MV-4-11 (cell line): ENCODE measurements around the gene GPC1.

Source experiments
- DNase-seq: peaks from one replicate; lab custom pipeline; 2025; lab: John Stamatoyannopoulos, UW

GPC1 gene

DNA sequence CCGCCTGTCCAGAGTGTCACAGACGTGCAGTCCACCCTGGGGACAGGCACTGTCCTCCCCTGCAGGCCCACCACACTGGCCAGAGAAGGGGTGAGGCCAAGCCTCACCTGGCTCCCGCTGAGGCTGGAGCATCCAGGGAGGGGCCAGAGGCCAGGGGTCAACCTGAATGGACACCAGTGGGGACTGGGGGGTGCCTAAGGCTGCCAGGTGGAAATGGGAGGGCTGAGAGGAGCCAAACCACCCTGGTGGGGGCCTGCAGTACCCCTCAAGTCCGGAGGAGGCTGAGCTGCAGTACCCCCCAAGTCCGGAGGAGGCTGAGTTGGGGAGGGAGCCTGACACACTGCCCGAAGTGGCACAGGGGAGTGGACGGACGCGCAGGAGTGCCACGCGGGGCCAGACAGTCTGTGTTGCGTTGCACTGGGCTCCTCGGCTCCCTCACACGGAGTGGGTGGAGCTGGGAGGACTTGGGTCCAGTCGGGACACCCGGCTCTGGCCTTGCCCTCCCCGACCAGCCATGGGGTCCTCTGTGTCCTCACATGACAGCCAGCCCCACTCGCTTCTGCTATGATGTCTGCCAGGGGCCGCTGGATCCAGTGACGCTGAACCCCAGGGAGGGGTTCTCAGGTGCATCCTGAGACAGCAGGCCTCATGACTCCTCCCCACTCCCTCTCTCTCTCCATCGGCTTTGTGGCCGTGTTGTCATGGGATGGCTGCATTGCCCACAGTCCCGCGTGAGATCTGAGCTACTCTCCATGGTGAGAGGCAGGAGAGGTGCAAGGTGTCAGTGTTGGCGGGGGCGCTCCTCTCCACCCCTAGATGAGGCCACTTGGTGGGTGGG, 22.3 kb upstream of the GPC1 start:
- DNase-seq, result no peak

DNA sequence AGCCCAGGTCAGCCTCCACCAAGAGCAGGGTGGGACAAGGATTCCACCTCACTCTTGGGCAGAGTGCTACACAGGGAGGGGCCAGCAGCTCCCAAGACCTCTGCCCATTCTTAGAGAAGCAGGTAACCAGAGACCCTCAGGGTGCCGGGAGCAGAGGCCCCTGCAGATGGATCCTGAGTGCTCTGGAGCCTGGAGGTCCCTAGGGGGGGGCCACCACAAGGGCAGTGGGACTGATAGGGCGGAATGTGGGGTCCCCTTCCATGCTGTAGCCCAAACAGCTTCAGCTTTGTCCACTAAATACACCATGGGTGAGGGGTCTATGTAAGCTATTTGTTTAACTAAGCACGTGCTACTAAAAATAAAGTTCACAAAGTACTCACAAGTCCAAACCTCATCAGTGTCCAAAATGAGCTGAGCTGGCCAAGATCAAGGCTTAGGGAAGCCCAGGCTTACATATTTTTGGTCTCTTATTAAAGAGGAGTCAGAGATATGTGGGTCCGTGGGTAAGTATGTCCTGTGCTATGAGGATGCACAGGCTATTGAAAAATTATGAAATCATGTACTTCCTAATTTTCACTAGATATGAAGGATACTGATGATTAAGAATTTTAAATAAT, 21.5 kb upstream of the GPC1 start:
- no peak for DNase-seq

DNA sequence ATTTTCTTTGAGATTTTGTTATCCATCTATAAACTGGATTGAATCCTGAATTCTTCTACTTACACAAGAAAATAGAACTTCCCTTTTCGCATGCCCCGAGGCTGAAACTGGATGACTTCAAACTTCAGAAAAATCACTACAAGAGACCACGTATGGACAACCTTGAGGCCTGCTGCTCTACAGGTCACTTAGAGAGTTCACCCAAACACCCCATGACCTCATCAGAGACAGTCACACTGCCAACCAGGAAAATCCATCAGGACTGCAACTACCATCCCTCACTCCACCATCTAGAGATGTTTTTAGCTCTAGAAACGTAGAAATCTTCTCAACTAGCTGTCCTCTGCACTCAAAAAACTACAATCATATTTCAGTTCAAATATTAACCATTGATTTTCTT, 18.6 kb upstream of the GPC1 start:
- no peak for DNase-seq

DNA sequence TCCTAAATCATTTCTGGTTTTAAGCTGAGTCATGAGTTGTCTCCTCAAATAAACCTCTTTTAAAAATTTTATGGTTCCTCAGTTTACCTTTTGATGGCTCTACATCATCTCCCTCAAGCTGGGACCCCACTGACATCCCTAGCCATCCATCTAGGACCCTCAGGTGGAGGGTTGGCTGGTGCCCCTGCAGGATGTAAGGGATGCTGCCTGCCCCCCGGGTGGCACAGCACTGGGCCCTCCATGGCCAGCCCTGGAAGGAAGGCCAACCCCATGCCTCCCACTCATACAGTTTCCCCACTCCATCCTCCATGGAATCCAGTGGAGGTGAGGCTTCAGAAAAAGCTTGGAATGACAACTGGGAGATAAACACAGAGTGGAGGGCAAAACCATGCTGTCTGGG, 17.2 kb upstream of the GPC1 start:
- no peak for DNase-seq

DNA sequence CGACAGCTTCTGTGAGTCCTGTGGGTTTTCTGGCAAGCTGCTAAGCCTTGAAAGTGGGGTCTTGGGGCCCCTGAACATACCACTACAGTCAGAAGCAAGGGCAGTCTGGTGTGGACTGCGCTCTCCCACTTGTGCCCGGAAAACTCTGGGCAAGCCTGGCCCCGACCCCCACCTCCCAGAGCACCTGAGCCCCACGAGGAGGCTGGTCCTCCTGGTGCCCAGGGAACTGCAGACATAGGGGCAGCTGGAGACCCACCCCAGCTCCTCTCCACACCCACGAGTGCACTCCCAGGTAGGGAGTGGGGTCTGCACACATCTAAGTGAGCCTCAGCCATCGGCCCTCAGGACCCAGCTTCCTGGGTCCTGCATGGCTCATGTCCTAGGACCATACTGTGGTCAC, 16.2 kb upstream of the GPC1 start:
- DNase-seq, result no peak

DNA sequence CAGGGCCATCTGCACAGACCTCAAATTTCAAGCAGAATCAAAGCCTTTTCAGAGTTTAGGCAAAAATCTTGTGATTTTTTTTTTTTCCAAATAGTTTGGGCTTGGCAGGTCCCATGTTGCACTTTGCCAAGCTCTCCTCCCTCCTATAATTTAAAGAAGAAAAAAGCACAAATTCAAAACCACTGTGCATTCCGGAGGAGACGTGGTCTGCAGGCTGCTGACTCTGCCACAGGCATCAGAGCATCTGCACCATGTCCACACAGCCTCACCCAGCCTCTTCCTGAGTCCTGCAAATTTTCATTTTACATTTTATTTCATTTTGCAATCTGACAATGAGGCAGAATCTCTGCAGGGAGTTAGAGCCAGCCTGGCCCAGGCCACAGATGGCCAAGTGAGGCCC, 15.7 kb upstream of the GPC1 start:
- no peak for DNase-seq

DNA sequence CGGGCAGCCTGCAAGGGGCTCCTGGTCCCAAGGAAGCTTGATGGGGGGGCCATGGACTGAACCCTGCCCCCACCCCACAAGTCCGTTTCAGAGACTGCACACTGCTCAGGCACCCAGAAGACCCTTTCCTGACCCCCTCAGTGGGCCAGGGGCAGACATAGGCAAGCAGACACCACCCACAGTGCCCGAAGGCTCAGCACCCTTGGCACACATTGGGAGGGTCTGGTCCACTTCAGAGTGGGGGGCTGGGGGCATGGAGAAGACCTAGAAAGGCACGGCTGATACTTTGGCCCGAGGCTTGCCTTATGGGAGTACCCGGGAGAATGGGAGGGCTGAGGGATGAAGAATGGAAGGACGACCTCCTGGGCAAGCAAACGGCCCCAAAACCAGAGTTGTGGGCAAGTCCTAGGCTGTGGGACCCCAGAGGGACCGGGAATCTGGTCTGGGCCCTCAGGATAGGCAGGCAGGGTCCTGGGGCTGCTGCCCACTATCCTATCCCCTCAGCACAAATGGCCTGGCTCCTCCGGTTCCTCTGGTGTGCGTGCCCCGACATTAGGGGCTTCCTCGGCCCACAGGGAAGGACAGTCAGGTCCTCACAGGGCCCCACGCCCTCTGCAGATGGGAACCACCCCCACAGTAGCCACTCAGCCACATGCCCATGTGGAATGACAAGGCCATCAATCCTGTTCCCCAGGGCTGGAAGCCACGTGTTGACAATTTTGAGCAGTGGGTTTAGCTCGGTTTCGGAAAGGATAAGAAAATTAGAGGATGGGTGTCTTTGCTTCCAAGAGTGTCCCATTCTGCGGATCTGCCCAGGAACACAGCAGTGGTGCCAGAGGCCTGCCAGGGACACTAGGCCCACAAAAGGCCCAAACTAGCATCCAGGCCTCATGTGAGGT, 15.0 kb upstream of the GPC1 start:
- no peak for DNase-seq

DNA sequence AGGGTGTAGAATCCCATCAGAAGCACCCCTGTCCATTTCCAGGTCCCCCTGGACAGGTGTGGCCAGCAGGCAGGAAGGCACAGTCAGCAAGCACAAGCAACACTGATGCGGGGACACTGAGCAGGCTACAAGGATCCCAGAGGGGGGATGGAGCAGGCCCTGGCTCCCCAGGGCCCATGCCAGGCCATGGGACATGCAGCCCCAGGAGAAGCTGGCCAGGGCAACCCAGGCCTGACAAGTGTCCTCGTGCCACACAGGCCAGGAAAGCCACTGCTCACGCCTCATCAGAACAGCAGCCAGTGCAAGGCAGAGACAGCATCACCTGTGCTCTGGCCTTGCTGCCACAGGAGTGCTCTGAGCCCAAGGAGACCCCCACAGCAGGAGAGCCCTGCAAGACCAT, 14.1 kb upstream of the GPC1 start:
- no peak for DNase-seq

DNA sequence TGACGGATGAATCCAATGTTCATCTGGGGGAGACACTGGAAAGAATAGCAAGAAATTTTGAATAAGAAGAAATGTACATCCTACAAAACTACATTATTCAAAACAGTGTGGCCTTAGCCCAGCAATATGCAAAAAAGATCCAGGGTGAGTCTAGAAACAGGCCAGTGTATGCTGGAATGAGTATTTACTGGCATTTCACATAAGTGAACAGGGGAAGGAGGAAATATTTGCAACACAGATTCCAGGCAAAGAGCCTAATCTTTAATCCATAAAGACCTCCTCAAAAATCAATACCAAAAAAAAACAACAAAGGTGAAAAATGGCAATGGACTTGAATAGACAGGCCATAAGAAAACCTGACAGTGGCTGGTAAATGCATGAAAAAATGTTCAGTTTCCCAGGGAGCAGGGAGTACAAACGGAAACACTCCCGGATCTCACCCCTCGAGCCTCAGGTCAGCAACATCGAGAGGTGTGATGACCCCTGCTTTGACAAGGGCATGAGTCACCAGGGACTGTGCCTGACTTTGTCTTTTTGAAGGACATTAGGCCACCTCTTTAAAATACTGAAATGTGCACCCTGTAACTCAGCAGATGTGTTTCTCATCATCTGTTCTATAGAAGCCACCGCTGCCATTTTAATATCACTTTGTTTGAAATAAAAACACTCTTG, 12.7 kb upstream of the GPC1 start:
- no peak for DNase-seq

DNA sequence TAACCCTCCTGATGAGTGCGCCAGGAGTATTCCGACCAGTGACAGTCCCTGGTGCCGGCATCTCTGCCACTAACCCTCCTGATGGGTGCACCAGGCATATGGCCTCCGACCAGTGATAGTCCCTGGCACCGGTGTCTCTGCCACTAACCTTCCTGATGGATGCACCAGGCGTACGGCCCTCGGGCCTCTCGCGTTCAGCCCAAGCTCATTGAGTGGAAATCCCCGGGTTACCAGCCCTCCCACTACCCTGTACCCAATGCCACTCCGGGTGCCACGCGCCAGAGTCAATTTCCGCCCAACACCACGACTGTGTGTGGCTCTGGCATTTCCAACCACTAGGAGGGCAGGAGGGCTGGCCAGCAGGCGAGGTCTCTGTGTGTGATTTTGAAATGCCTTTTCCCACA, 11.7 kb upstream of the GPC1 start:
- DNase-seq, result no peak

DNA sequence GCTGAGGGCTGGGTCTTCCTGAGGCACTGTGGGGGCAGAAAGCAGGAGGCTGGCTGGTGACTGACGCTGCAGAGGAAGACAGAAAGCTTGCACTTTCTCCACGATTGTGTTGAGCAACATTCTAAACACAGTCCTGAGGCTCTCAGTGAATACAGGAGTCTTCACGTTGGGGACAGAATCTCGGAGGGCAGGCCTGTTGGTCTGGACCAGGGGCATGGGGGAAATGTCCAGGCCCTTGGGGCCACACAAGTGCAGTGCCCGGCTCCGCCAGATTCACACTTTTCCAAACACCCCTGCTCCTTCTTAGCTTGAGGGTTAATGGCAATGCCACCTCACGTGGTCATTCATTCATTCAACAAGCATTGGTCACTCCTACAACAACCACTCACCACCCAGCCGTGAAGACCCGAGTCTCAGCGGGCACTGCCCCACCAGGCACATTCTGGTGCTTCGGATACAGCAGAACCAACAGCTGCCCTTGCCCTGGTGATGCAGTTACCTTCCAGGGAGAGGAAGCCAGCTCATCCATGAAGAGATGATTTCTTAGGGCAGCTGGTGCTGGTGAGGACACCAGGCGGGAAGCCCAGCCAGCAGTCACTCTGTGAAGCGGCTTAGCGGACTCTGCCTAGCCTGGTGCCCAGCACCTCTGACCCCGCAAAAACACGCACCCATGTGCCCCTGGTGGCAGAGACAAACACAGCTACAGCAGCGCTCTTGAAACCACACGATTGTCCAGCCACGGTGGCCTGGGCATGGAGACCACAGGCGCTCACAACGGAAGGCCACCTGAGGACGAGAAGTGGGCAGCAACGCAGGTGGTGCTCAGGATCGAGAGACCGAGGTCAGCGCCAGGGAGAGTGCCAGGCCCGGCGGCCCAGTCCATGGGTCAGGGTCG, 10.9 kb upstream of the GPC1 start:
- DNase-seq, result no peak

DNA sequence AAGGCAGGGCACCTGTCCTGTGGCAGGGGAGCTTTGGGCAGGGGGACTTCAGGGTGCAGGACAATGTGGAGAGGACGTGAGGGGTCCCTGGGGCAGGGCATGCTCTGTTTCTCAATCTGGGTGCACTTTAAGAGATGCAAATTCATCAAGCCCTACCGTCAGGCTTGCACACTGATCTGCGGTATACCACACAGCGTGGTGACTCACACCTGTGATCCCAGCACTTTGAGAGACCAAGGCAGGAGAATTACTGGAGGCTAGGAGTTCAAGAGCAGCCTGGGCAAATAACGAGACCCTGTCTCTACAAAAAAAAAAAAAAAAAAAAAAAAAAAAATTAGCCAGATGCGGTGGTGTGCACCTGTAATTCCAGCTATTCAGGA, 10.2 kb upstream of the GPC1 start:
- DNase-seq, result no peak

DNA sequence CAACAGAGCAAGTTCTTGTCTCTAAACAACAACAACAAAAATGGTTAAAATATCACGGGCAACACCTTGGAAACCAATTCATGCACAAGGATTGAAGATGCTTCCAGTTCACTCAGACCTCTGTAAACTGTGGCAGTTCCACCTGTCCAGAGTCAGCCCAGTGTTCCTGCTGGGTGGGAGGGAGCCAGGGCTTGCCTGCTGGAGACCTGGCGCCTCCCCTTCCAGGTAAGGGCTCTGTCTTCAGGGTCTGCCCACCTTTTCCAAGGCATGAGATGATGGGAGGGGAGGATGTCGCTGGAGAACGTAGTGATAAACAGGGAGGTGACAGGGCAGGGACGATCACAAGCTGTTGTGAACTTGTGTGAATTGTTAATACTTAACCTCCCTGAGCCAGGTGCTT, 9.8 kb upstream of the GPC1 start:
- no peak for DNase-seq

DNA sequence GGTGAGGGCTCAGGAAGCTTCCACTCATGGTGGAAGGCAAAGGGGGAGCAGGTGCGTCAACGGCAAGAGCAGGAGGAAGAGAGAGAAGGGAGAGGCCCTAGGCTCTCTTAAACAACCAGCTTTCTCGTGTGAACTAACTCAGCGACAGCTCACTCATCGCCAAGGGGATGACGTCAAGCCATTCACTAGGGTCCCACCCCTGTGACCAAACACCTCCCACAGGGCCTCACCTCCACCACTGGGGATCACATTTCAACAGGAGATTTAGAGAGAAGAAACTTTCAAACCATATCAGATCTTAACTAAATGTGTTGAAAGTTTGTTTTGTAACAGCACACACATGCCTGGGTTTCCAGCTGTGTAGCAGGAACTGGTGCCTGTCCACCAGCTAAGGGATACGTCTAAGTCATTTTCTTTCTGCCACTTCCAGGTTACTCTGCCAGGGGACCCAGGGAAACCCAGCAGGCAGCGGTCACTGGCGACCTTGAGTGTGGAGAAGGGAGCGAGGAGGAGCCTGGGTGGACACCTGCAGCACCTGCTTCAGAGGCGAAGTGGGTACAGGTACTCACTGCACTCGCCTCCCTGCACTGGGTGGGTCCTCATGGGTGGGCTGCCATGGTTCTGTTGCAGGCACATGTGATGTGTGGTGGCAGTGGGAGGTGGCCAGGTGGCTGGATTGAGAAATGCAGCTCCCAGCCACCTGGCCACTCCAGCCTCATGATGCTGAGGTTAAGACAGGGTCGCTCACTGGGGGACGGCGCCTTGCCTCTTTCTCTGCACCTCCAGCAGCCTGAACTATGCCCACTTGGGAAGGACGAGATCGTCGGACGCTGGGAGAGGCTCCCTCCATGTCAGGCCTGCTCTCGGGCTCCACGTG, 8.4 kb upstream of the GPC1 start:
- no peak for DNase-seq

DNA sequence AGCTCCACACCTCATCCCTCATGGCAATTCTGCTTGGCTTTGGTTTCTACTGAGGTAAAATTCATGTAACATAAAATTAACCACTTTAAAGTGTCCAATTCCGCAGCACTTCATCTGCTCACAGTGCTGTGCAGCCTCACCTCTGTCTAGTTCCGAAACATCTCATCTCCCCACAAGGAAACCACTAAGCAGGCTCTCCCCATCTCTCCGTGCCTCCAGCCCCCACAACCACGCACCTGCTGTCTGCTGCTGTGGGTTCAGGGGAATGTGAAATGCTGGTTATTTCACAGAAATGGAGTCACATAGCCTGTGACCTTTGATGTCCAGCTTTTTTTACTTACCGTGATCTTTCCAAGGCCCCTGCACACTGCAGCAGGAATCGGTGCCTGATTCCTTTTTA, 7.7 kb upstream of the GPC1 start:
- DNase-seq, result no peak

DNA sequence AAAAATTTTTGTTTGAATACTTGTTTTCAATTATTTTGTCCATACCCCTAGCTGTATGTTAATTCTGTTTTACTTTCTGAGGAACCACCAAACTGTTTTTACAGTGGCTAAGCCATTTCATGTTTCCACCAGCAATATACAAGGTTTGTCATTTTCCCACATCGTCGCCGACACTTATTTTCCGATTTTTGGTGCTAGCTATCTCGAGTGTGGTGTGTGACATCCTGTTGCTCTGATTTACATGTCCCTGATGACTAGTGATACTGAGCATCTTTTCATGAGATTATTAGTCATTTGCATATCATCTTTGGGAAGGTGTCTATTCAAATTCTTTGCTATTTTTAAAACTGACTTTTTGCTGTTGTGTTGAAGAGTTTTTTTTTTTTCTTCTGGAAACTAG, 7.2 kb upstream of the GPC1 start:
- no peak for DNase-seq

DNA sequence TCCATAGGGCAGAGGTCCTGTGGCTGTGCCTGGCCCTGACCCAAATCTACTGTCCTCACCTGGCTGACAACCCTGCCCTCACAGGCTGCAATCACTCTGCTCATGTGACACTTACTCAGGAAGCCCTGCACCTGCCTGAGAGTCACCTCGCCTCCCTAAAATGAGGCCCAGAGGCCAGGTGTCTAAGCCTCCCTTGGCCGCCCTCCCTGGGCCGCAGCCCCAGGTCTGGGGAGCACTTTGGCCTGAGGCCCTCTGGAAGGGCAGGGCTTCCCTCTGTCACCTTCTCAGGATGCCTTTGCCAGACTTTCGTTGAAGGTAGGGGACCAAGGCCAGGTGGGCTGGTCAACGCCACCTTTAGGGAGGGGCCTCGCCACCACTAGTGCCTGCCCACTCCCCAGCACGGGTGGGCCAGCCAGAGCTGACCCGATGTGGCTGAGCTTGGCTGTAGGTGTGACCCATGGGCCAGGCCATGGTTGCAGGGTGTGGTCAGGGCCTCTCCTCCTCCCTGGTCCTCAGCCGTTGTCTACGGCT, 6.1 kb upstream of the GPC1 start:
- DNase-seq, result no peak

DNA sequence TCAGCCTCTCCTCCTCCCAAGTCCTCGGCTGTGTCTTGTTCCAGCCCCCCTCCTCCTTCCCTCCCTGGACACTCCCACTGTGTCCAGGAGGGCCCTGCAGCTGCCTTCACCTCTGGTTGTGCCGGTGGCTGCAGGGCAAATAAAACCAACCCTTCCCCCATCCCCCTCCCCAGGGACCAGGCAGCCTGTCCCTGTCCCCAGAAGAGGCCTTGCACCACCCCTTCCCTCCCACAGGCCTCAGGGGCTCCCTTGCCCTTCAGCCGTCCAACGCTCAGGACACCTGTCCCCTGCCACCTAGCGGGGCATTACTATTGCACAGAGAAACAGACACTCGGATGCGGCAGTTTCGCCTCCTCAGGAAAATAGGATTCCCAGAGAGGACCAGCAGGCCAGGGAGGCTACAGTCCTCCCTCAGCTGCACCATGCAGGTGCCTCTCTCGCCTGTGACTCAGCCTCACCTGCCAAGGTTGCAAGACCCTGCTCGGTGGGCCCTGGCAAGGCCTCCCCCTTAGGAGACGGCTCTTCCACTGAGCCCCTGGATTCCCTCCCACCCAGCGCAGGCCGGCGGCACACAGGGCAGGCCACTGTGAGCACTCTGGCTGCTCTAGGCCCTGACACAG, 5.5 kb upstream of the GPC1 start:
- DNase-seq, result no peak

DNA sequence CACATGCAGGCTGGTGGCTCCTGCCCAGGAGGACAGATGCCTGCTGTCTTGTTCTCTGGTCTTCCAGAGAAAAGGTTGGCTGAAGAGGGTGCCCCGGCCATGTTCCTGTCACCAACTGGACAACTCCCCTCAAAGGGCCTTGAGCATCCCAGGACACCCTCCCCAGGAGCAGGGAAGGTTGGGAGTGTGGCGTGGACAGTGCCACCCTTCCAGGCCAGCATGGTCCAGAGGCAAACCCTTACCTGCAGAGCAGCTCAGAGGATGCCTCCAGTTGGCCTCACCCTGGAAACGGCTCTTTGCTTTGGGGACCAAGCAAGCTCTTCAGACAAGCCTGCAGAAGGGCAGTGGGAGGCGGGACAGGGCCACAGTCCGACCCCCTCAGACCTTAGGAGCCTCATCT, 4.9 kb upstream of the GPC1 start:
- DNase-seq, result no peak

DNA sequence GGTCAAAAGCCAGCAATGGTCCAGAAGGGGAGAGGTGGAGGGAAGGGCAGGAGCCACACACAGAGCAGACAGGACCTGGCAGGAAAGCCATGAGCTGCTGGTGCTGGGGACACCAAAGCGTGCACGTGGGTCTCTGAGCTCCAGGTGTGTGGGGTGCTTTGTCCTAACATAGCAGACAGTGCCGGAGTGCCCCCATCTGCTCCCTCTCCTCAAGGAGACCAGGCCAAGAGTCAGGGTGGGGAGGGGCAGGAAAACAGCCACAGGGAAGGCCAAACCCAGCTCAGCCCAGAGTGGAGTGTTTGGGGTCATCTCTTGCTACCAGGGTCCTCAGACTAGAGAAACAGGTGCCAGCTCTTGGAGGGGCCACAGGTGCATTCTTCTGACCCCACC, 4.2 kb upstream of the GPC1 start:
- no peak for DNase-seq
